ENCODE measurements around the gene CXCL13. TPM values are rescaled to one million over a fixed set of nuclear protein-coding genes. Genes with fewer than 3 reads are reported as not detected.
"Not testable (repeated sequence)": the region's sequence is repeated elsewhere in the genome, so short reads cannot be mapped to it uniquely, and the experiment has no call there.

Gene CXCL13
- total RNA-seq, 1 experiment from 2014 or later, result not detected

GRCh38 chr4:77635876-77636275 is 30.3 kb downstream of the CXCL13 start (continued):
- TF ChIP-seq ZNF121 (CRISPR knock-in tag; IDR thresholded peaks at IDR 0.05) (no peak), HMGXB4 (CRISPR knock-in tag; IDR thresholded peaks at IDR 0.05) (no peak), E2F5 (CRISPR knock-in tag; IDR thresholded peaks at IDR 0.05) (no peak), MAX (CRISPR knock-in tag; IDR thresholded peaks at IDR 0.05) (no peak), FOXP1 (CRISPR knock-in tag; IDR thresholded peaks at IDR 0.05; ENCODE audit: borderline replicate concordance) (no peak), GTF2I (CRISPR knock-in tag; conservative IDR thresholded peaks at IDR 0.05) (no peak)

- TF ChIP-seq TEAD4 (CRISPR knock-in tag; IDR thresholded peaks at IDR 0.05) (no peak), E2F4 (CRISPR knock-in tag; IDR thresholded peaks at IDR 0.05; ENCODE audit: borderline replicate concordance, low read depth) (no peak), SMAD3 (CRISPR knock-in tag; IDR thresholded peaks at IDR 0.05; ENCODE audit: borderline replicate concordance) (no peak)
- no peak overlapping the region for H3K27ac Mint-ChIP-seq
- CTCF ChIA-PET, result interaction anchor here (0.9 kb wide), 1 partner anchor 36 kb away, joined by 4 read pairs; no protein-coding TSS in a partner anchor
- DNase-seq (ENCODE audit: low spot score), result no peak
- H3K27me3 Mint-ChIP-seq (ENCODE audit: low read depth), result no peaks in the 10 kb centered on the region; the same call in 1 of the 2 replicates
- H3K4me3 Mint-ChIP-seq, result no peak overlapping the region
- POLR2A ChIA-PET, result no interaction called here
- H3K36me3 Mint-ChIP-seq, result 0 out of 2 replicates have a peak, but pooled peaks cover 2% of the 10 kb centered on the region
- H3K4me1 Mint-ChIP-seq, result no peaks in the 10 kb centered on the region
- peaks cover 33% of the 10 kb centered on the region for H3K9me3 Mint-ChIP-seq
- no peak for ATAC-seq
Observed at GRCh38 chr4:77636902-77637301, 31.3 kb downstream of the CXCL13 start.

GRCh38 chr4:77644069-77644468 is 38.4 kb downstream of the CXCL13 start:
- H3K27ac Mint-ChIP-seq; H3K4me1 Mint-ChIP-seq; CTCF ChIA-PET; DNase-seq (ENCODE audit: low spot score); ATAC-seq; POLR2A ChIA-PET; H3K4me3 Mint-ChIP-seq: not testable (repeated sequence)
- Mint-ChIP-seq H3K36me3 (peaks cover 35% of the 10 kb centered on the region), H3K9me3 (peaks cover 57% of the 10 kb centered on the region), H3K27me3 (ENCODE audit: low read depth) (peaks cover 15% of the 10 kb centered on the region)

GRCh38 chr4:77650787-77651186 is 45.2 kb downstream of the CXCL13 start:
- ChIA-PET CTCF (no interaction called here), POLR2A (no interaction called here)
- no peak overlapping the region for H3K4me3 Mint-ChIP-seq
- H3K27me3 Mint-ChIP-seq (ENCODE audit: low read depth), result peaks cover 34% of the 10 kb centered on the region
- peaks cover 22% of the 10 kb centered on the region for H3K4me1 Mint-ChIP-seq
- peaks cover 20% of the 10 kb centered on the region for H3K36me3 Mint-ChIP-seq
- peaks cover 36% of the 10 kb centered on the region for H3K9me3 Mint-ChIP-seq
- DNase-seq (ENCODE audit: low spot score) (no peak), ATAC-seq (no peak)
- no peak overlapping the region for H3K27ac Mint-ChIP-seq
- TF ChIP-seq ZNF281 (CRISPR knock-in tag; IDR thresholded peaks at IDR 0.05), result no peak
- no peak for TF ChIP-seq ZNF219 (CRISPR knock-in tag; IDR thresholded peaks at IDR 0.05; ENCODE audit: borderline replicate concordance)
- no peak for TF ChIP-seq NFATC4 (CRISPR knock-in tag; IDR thresholded peaks at IDR 0.05)
- no peak for TF ChIP-seq NR2C2 (CRISPR knock-in tag; IDR thresholded peaks at IDR 0.05)
- TF ChIP-seq TEAD1 (CRISPR knock-in tag; IDR thresholded peaks at IDR 0.05), result no peak
- TF ChIP-seq ZNF423 (CRISPR knock-in tag; IDR thresholded peaks at IDR 0.05), result no peak
- no peak for TF ChIP-seq ESRRA (CRISPR knock-in tag; IDR thresholded peaks at IDR 0.05; ENCODE audit: borderline replicate concordance)
- TF ChIP-seq ZNF138 (CRISPR knock-in tag; conservative IDR thresholded peaks at IDR 0.05), result no peak
- no peak for TF ChIP-seq KAT7 (CRISPR knock-in tag; IDR thresholded peaks at IDR 0.05; ENCODE audit: borderline replicate concordance)
- TF ChIP-seq ZNF263 (CRISPR knock-in tag; IDR thresholded peaks at IDR 0.05; ENCODE audit: low read depth), result no peak
- no peak for TF ChIP-seq EMX1 (CRISPR knock-in tag; IDR thresholded peaks at IDR 0.05)
- no peak for TF ChIP-seq HMGXB4 (CRISPR knock-in tag; IDR thresholded peaks at IDR 0.05)
- TF ChIP-seq SOX15 (CRISPR knock-in tag; IDR thresholded peaks at IDR 0.05), result no peak
- no peak for TF ChIP-seq MLX (CRISPR knock-in tag; IDR thresholded peaks at IDR 0.05)
- no peak for TF ChIP-seq NFE2L1 (CRISPR knock-in tag; IDR thresholded peaks at IDR 0.05)
